ENCODE results near the gene EPX.
A peak's percentile ranks its signal among the peaks of the same experiment; 100 is the strongest.

EPX gene

DNA sequence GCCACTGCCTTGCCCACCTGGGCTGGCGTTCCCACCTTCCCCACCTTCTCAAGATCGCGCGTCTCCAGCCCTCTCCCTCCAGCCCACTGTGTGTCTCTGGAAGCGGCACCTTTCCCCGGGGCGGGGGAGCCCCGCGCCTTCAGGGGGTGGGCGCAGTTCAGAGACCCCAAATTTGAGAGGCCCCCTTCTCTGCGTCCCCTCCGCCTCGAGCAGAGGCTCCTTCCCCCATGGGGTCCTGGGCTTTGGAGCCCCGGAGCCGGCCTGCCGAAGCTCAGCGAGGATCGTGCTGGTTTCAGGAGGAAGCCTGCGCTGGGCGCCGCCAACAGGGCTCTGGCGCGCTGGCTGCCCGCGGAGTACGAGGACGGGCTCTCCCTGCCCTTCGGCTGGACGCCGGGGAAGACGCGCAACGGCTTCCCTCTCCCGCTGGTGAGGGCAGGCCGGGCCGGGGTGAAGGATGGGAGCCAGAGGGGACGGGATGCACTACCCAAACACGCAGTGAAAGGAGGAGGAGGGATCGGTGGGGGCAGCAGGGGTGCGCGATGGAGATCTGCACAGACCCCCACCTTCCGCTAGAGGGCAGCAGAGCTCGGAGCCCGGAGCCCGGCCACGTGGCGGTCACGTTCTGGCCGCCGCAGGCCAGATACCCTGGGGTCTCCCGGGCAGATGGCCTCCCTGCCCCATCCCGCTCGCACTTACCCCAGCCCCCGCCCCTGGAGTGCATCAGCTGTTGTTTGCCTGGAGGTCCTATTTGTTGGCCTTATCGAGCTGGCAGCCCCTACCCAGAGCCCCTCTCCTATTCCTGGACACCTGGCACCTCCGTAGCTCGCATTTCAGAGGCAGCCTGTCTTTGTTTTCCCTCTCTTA lies 57.0 kb downstream of the EPX start:
- H3K27me3 ChIP-seq (ENCODE audit: insufficient read depth, poor library complexity, severe bottlenecking) = no peaks in the 10 kb centered on the region
- H3K4me3 ChIP-seq (replicated peaks; ENCODE audit: insufficient read depth, low read length) = peak overlapping the region; percentile 22; the same call in 1 of the 2 replicates

GRCh38 chr17:58250344-58251011 lies 58.0 kb downstream of the EPX start:
- no peak for DNase-seq (ENCODE audit: low read depth in 1 of 2, low spot score in 1 of 2)
- H3K4me3 ChIP-seq (replicated peaks; ENCODE audit: insufficient read depth, low read length) = no peak overlapping the region
- TF ChIP-seq POLR2AphosphoS5 (IDR thresholded peaks at IDR 0.05; ENCODE audit: low read depth) = no peak
- TF ChIP-seq SPI1 (IDR thresholded peaks at IDR 0.05; ENCODE audit: borderline replicate concordance, low read depth) = no peak
- H3K27me3 ChIP-seq (ENCODE audit: insufficient read depth, poor library complexity, severe bottlenecking) = no peaks in the 10 kb centered on the region
- H3K27ac ChIP-seq (replicated peaks) = no peak overlapping the region

More for the DNA sequence above, 57.0 kb downstream of the EPX start:
- DNase-seq (ENCODE audit: low read depth in 1 of 2, low spot score in 1 of 2) = peak; percentile 53 to 77
- H3K27ac ChIP-seq (replicated peaks) = peak overlapping the region; percentile 46
- TF ChIP-seq, protein P1, sequence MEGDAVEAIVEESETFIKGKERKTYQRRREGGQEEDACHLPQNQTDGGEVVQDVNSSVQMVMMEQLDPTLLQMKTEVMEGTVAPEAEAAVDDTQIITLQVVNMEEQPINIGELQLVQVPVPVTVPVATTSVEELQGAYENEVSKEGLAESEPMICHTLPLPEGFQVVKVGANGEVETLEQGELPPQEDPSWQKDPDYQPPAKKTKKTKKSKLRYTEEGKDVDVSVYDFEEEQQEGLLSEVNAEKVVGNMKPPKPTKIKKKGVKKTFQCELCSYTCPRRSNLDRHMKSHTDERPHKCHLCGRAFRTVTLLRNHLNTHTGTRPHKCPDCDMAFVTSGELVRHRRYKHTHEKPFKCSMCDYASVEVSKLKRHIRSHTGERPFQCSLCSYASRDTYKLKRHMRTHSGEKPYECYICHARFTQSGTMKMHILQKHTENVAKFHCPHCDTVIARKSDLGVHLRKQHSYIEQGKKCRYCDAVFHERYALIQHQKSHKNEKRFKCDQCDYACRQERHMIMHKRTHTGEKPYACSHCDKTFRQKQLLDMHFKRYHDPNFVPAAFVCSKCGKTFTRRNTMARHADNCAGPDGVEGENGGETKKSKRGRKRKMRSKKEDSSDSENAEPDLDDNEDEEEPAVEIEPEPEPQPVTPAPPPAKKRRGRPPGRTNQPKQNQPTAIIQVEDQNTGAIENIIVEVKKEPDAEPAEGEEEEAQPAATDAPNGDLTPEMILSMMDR (IDR thresholded peaks at IDR 0.05; ENCODE audit: insufficient read depth, low read length) = peak; percentile 73
- no peak for TF ChIP-seq SPI1 (IDR thresholded peaks at IDR 0.05; ENCODE audit: borderline replicate concordance, low read depth)

DNA sequence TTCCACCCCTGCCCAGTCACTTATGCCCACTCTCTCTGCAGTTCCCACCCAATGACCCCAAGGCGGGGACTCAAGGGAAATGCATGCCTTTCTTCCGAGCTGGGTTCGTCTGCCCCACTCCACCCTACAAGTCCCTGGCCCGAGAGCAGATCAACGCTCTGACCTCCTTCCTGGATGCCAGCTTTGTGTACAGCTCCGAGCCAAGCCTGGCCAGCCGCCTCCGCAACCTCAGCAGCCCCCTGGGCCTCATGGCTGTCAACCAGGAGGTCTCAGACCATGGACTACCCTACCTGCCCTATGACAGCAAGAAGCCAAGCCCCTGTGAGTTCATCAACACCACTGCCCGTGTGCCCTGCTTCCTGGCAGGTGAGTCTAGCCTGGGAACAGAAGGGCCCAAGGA lies 59.6 kb downstream of the EPX start:
- H3K4me3 ChIP-seq (replicated peaks; ENCODE audit: insufficient read depth, low read length) = no peak overlapping the region
- TF ChIP-seq GABPA (IDR thresholded peaks at IDR 0.05; ENCODE audit: low read depth) (no peak), POLR2AphosphoS5 (IDR thresholded peaks at IDR 0.05; ENCODE audit: low read depth) (no peak), REST (IDR thresholded peaks at IDR 0.05; ENCODE audit: insufficient replicate concordance, low read depth) (no peak), SPI1 (IDR thresholded peaks at IDR 0.05; ENCODE audit: borderline replicate concordance, low read depth) (no peak)
- TF ChIP-seq, protein P1 (IDR thresholded peaks at IDR 0.05; ENCODE audit: insufficient read depth, low read length) = no peak
- no peak overlapping the region for H3K27ac ChIP-seq (replicated peaks)
- no peak for DNase-seq (ENCODE audit: low read depth in 1 of 2, low spot score in 1 of 2)
- H3K27me3 ChIP-seq (ENCODE audit: insufficient read depth, poor library complexity, severe bottlenecking) = no peaks in the 10 kb centered on the region

- TF ChIP-seq, protein P1 (IDR thresholded peaks at IDR 0.05; ENCODE audit: insufficient read depth, low read length) = no peak
- no peak for TF ChIP-seq POLR2AphosphoS5 (IDR thresholded peaks at IDR 0.05; ENCODE audit: low read depth)
- TF ChIP-seq SPI1 (IDR thresholded peaks at IDR 0.05; ENCODE audit: borderline replicate concordance, low read depth) = no peak
- TF ChIP-seq REST (IDR thresholded peaks at IDR 0.05; ENCODE audit: insufficient replicate concordance, low read depth) = no peak
- no peak for TF ChIP-seq GABPA (IDR thresholded peaks at IDR 0.05; ENCODE audit: low read depth)
- Histone ChIP-seq H3K27ac (replicated peaks) (no peak overlapping the region), H3K27me3 (ENCODE audit: insufficient read depth, poor library complexity, severe bottlenecking) (no peaks in the 10 kb centered on the region), H3K4me3 (replicated peaks; ENCODE audit: insufficient read depth, low read length) (no peak overlapping the region)
- DNase-seq (ENCODE audit: low read depth in 1 of 2, low spot score in 1 of 2) = no peak
Observed at GRCh38 chr17:58253082-58253481, 60.6 kb downstream of the EPX start.
